WERI-Rb-1 (cell line): ENCODE results near the gene ST3GAL4.

Experiments
- DNase-seq: peaks from one replicate; pipeline ENCODE4 v3.0.0-alpha.2; 2020
- H3K27ac ChIP-seq: fragments of 250-450 bp; sonication (Bioruptor Pico); 2 replicates; pipeline ENCODE4 v1.5.1; 2020; ENCODE audit warnings: mild to moderate bottlenecking, moderate library complexity
- H3K27me3 ChIP-seq: fragments of 250-450 bp; sonication (Bioruptor Pico); 2 replicates; pipeline ENCODE4 v1.5.1; 2021; ENCODE audit warnings: mild to moderate bottlenecking, low read depth, moderate library complexity; ENCODE audit not compliant: insufficient read depth, severe bottlenecking
- H3K36me3 ChIP-seq: fragments of 250-450 bp; sonication (Bioruptor Pico); 2 replicates; pipeline ENCODE4 v1.5.1; 2020; ENCODE audit warnings: mild to moderate bottlenecking, moderate library complexity
- H3K4me3 ChIP-seq: 2 replicates; pipeline ENCODE4 v1.5.1; 2011; ENCODE audit warnings: low read depth, mild to moderate bottlenecking, control low read depth, low read length
- H3K9me3 ChIP-seq: fragments of 250-450 bp; sonication (Bioruptor Pico); 2 replicates; pipeline ENCODE4 v1.5.1; 2021; ENCODE audit warnings: mild to moderate bottlenecking, moderate library complexity; ENCODE audit not compliant: severe bottlenecking
- CTCF ChIP-seq: IDR thresholded peaks from 2 replicates; pipeline ENCODE4 v1.5.1; 2011; ENCODE audit warnings: low read depth, mild to moderate bottlenecking, control low read depth, inconsistent platforms, low read length

The ST3GAL4 gene

GRCh38 chr11:126310992-126311310, 44.5 kb upstream of the ST3GAL4 start:
- H3K27ac ChIP-seq = no peak overlapping the region
- TF ChIP-seq CTCF = no peak
- H3K36me3 ChIP-seq = peaks cover 29% of the 10 kb centered on the region

GRCh38 chr11:126311401-126312291, 43.8 kb upstream of the ST3GAL4 start:
- Histone ChIP-seq H3K27me3 (no peaks in the 10 kb centered on the region), H3K36me3 (peaks cover 29% of the 10 kb centered on the region), H3K4me3 (no peak overlapping the region), H3K9me3 (no peaks in the 10 kb centered on the region), H3K27ac (no peak overlapping the region)
- no peak for TF ChIP-seq CTCF
- no peak for DNase-seq

More at GRCh38 chr11:126310992-126311310, 44.5 kb upstream of the ST3GAL4 start:
- H3K27me3 ChIP-seq = no peaks in the 10 kb centered on the region
- no peak for DNase-seq
- H3K9me3 ChIP-seq = no peaks in the 10 kb centered on the region
- no peak overlapping the region for H3K4me3 ChIP-seq

- Histone ChIP-seq H3K9me3 (no peaks in the 10 kb centered on the region), H3K36me3 (peaks cover 24% of the 10 kb centered on the region), H3K27ac (no peak overlapping the region), H3K4me3 (no peak overlapping the region), H3K27me3 (no peaks in the 10 kb centered on the region)
- TF ChIP-seq CTCF = no peak
- no peak for DNase-seq
These were observed 42.5 kb upstream of the ST3GAL4 start for GRCh38 chr11:126312961-126313360.

- no peak for TF ChIP-seq CTCF
- DNase-seq = no peak
- Histone ChIP-seq H3K27ac (no peak overlapping the region), H3K27me3 (no peaks in the 10 kb centered on the region), H3K4me3 (no peak overlapping the region), H3K36me3 (peaks cover 19% of the 10 kb centered on the region), H3K9me3 (no peaks in the 10 kb centered on the region)
These were observed 41.7 kb upstream of the ST3GAL4 start for GRCh38 chr11:126313826-126314225.

- Histone ChIP-seq H3K27me3 (no peaks in the 10 kb centered on the region), H3K4me3 (no peak overlapping the region), H3K36me3 (peaks cover 4% of the 10 kb centered on the region), H3K9me3 (no peaks in the 10 kb centered on the region), H3K27ac (no peak overlapping the region; the same call in 1 of the 2 replicates)
- DNase-seq = no peak
- no peak for TF ChIP-seq CTCF
These were observed 38.1 kb upstream of the ST3GAL4 start for GRCh38 chr11:126317432-126317755.
